ENCODE results near the gene ZNF581.

ZNF581 gene

GRCh38 chr19:55626350-55626749 lies 17.1 kb upstream of the ZNF581 start:
- no peak for DNase-seq (ENCODE audit: low read depth in 2 of 2)

GRCh38 chr19:55632463-55632834 lies 11.0 kb upstream of the ZNF581 start:
- DNase-seq (ENCODE audit: low read depth in 2 of 2): peak; percentile 59 to 81

GRCh38 chr19:55633861-55634260 lies 9.6 kb upstream of the ZNF581 start:
- DNase-seq (ENCODE audit: low read depth in 2 of 2): no peak

GRCh38 chr19:55635334-55635717 lies 8.1 kb upstream of the ZNF581 start:
- DNase-seq (ENCODE audit: low read depth in 2 of 2): no peak

GRCh38 chr19:55635856-55636440 lies 7.5 kb upstream of the ZNF581 start:
- DNase-seq (ENCODE audit: low read depth in 2 of 2): no peak

GRCh38 chr19:55636723-55637122 lies 6.7 kb upstream of the ZNF581 start:
- DNase-seq (ENCODE audit: low read depth in 2 of 2): no peak

GRCh38 chr19:55637534-55637933 lies 5.9 kb upstream of the ZNF581 start:
- no peak for DNase-seq (ENCODE audit: low read depth in 2 of 2)

GRCh38 chr19:55638864-55639359 lies 4.5 kb upstream of the ZNF581 start:
- no peak for DNase-seq (ENCODE audit: low read depth in 2 of 2)

GRCh38 chr19:55640043-55640576 lies 3.3 kb upstream of the ZNF581 start:
- DNase-seq (ENCODE audit: low read depth in 2 of 2): no peak

GRCh38 chr19:55640577-55641425 lies 2.6 kb upstream of the ZNF581 start, which contains the start of gene ZNF580:
ZNF580 (plus strand) TSS chr19:55641002; CDS start chr19:55642509, 1,507 bp downstream.
- DNase-seq (ENCODE audit: low read depth in 2 of 2): no peak

- no peak for DNase-seq (ENCODE audit: low read depth in 2 of 2)
These were observed 1.9 kb upstream of the ZNF581 start for GRCh38 chr19:55641426-55642152.

- no peak for DNase-seq (ENCODE audit: low read depth in 2 of 2)
These were observed 1.1 kb upstream of the ZNF581 start for GRCh38 chr19:55642153-55643002.

- no peak for DNase-seq (ENCODE audit: low read depth in 2 of 2)
These were observed 383 bp downstream of the ZNF581 start for GRCh38 chr19:55643887-55644176.

GRCh38 chr19:55644191-55644833 lies 863 bp downstream of the ZNF581 start:
- no peak for DNase-seq (ENCODE audit: low read depth in 2 of 2)

GRCh38 chr19:55644842-55645511 lies 1.5 kb downstream of the ZNF581 start:
- DNase-seq (ENCODE audit: low read depth in 2 of 2): no peak

GRCh38 chr19:55645512-55645881 lies 2.0 kb downstream of the ZNF581 start:
- no peak for DNase-seq (ENCODE audit: low read depth in 2 of 2)

- no peak for DNase-seq (ENCODE audit: low read depth in 2 of 2)
These were observed 3.7 kb downstream of the ZNF581 start for GRCh38 chr19:55646889-55647731.

- DNase-seq (ENCODE audit: low read depth in 2 of 2): no peak
These were observed 4.5 kb downstream of the ZNF581 start, which contains the start of gene CCDC106 for GRCh38 chr19:55647732-55648584. CCDC106 (plus strand) TSS chr19:55648212; CDS start chr19:55649047, 835 bp downstream.
